ENCODE results near the gene VWA8.

GRCh38 chr13:41563984-41564365 is 396.9 kb downstream of the VWA8 start:
- TF ChIP-seq GATA3 (IDR thresholded peaks at IDR 0.05; ENCODE audit: low read depth, low read length) (no peak), GATA2 (IDR thresholded peaks at IDR 0.05; ENCODE audit: low read depth, low read length) (no peak)
